Measurements from ENCODE around the gene SHKBP1. TPM values are rescaled to one million over a fixed set of nuclear protein-coding genes. Genes with fewer than 3 reads are reported as not detected.

Gene SHKBP1
- total and polyA plus RNA-seq, 2 of the 8 experiments (the other 6 are each of a cell fraction or from before 2014, with no cell fraction given): 74.6 to 98.8 TPM

GRCh38 chr19:40534148-40534547, 42.5 kb upstream of the SHKBP1 start (continued):
- no peak for TF ChIP-seq SIX5 (IDR thresholded peaks at IDR 0.05; ENCODE audit: low read depth, low read length)
- TF ChIP-seq POU5F1 (IDR thresholded peaks at IDR 0.05; ENCODE audit: low read depth, low read length): no peak
- TF ChIP-seq TEAD4 (IDR thresholded peaks at IDR 0.05; ENCODE audit: low read depth, low read length): no peak
- no peak for TF ChIP-seq TAF1 (IDR thresholded peaks at IDR 0.05; ENCODE audit: low read depth, low read length)
- no peak for TF ChIP-seq CREB1 (IDR thresholded peaks at IDR 0.05)
- TF ChIP-seq, protein P1, sequence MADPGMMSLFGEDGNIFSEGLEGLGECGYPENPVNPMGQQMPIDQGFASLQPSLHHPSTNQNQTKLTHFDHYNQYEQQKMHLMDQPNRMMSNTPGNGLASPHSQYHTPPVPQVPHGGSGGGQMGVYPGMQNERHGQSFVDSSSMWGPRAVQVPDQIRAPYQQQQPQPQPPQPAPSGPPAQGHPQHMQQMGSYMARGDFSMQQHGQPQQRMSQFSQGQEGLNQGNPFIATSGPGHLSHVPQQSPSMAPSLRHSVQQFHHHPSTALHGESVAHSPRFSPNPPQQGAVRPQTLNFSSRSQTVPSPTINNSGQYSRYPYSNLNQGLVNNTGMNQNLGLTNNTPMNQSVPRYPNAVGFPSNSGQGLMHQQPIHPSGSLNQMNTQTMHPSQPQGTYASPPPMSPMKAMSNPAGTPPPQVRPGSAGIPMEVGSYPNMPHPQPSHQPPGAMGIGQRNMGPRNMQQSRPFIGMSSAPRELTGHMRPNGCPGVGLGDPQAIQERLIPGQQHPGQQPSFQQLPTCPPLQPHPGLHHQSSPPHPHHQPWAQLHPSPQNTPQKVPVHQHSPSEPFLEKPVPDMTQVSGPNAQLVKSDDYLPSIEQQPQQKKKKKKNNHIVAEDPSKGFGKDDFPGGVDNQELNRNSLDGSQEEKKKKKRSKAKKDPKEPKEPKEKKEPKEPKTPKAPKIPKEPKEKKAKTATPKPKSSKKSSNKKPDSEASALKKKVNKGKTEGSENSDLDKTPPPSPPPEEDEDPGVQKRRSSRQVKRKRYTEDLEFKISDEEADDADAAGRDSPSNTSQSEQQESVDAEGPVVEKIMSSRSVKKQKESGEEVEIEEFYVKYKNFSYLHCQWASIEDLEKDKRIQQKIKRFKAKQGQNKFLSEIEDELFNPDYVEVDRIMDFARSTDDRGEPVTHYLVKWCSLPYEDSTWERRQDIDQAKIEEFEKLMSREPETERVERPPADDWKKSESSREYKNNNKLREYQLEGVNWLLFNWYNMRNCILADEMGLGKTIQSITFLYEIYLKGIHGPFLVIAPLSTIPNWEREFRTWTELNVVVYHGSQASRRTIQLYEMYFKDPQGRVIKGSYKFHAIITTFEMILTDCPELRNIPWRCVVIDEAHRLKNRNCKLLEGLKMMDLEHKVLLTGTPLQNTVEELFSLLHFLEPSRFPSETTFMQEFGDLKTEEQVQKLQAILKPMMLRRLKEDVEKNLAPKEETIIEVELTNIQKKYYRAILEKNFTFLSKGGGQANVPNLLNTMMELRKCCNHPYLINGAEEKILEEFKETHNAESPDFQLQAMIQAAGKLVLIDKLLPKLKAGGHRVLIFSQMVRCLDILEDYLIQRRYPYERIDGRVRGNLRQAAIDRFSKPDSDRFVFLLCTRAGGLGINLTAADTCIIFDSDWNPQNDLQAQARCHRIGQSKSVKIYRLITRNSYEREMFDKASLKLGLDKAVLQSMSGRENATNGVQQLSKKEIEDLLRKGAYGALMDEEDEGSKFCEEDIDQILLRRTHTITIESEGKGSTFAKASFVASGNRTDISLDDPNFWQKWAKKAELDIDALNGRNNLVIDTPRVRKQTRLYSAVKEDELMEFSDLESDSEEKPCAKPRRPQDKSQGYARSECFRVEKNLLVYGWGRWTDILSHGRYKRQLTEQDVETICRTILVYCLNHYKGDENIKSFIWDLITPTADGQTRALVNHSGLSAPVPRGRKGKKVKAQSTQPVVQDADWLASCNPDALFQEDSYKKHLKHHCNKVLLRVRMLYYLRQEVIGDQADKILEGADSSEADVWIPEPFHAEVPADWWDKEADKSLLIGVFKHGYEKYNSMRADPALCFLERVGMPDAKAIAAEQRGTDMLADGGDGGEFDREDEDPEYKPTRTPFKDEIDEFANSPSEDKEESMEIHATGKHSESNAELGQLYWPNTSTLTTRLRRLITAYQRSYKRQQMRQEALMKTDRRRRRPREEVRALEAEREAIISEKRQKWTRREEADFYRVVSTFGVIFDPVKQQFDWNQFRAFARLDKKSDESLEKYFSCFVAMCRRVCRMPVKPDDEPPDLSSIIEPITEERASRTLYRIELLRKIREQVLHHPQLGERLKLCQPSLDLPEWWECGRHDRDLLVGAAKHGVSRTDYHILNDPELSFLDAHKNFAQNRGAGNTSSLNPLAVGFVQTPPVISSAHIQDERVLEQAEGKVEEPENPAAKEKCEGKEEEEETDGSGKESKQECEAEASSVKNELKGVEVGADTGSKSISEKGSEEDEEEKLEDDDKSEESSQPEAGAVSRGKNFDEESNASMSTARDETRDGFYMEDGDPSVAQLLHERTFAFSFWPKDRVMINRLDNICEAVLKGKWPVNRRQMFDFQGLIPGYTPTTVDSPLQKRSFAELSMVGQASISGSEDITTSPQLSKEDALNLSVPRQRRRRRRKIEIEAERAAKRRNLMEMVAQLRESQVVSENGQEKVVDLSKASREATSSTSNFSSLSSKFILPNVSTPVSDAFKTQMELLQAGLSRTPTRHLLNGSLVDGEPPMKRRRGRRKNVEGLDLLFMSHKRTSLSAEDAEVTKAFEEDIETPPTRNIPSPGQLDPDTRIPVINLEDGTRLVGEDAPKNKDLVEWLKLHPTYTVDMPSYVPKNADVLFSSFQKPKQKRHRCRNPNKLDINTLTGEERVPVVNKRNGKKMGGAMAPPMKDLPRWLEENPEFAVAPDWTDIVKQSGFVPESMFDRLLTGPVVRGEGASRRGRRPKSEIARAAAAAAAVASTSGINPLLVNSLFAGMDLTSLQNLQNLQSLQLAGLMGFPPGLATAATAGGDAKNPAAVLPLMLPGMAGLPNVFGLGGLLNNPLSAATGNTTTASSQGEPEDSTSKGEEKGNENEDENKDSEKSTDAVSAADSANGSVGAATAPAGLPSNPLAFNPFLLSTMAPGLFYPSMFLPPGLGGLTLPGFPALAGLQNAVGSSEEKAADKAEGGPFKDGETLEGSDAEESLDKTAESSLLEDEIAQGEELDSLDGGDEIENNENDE (IDR thresholded peaks at IDR 0.05; ENCODE audit: insufficient replicate concordance, low read length): no peak
- no peak for TF ChIP-seq MAFK (IDR thresholded peaks at IDR 0.05; ENCODE audit: low read depth, low read length)
- TF ChIP-seq, protein P2, sequence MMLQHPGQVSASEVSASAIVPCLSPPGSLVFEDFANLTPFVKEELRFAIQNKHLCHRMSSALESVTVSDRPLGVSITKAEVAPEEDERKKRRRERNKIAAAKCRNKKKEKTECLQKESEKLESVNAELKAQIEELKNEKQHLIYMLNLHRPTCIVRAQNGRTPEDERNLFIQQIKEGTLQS (IDR thresholded peaks at IDR 0.05; ENCODE audit: insufficient read depth, low read depth, low read length): no peak
- no peak for TF ChIP-seq RAD21 (IDR thresholded peaks at IDR 0.05 in 1 of 2, conservative IDR thresholded peaks at IDR 0.05 in 1 of 2; ENCODE audit: low read depth in 2 of 2, low read length in 2 of 2)
